GM21825 (cell line): ENCODE measurements around the gene SH3YL1.

Experiments
- ATAC-seq: cut with Tn5 transposase; IDR thresholded peaks from one replicate; pipeline ENCODE4 v1.9.1; 2021; ENCODE audit warnings: mild to moderate bottlenecking, moderate library complexity; ENCODE audit not compliant: unreplicated experiment

The SH3YL1 gene

DNA sequence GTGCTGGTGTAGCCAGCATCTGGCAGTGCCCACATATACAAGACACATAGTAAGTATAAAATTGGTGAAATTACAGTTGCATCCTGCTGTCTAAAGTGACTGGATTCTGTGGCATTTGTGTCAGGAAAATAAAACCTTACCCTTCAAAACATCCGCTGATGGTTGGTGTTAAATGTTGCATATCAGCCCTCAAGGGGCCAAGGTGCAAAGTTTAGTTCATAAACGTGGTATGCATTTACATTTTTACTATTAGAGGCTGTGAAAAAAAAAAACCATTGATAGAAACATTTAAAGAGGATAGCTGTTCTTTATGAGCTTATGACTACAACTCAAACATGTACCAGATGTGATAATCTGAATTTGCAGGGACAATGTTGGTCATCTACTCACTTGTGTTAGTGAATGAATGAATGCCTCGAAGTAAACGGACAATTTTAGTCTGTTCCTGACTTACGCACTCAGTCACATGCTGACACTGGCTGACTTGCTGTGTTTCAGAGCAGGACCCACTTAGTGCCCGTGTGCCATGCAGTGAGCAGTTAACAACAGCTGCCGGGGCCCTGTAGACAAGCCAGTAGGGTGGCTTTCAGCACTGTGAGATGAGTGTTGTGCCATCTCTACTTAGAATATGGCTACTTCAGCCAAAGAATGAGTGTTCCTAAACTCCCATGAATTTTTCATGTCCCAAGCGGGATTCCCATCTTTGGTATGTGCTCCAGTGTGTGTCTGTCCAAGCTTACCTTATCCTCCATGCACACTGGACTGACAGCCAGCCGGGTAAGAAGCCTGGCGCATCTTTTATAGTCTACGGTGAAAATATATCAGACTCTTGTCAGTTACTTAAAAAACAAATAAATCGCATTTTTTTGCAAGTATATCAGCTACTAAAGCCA is 18.8 kb upstream of the SH3YL1 start:
- ATAC-seq, result no peak

DNA sequence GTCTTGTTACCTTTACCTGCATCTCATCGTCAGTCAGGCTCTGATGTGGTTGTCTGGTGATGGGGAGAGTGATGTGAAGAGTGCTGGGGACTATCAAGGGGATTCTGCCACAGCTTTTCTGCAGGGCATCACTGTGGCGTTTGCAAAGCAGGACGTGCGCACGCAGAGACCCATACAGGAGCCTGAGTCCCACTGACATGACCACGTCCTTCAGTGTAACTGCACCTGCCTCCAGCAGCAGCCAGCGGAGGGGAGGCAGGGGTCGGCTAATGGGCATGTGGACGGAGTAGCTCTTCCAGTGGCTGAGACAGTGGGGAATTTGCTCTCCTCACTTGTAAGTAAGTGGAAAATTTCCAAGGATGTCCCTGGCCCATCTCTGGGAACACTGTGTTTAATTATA is 17.5 kb upstream of the SH3YL1 start:
- no peak for ATAC-seq

DNA sequence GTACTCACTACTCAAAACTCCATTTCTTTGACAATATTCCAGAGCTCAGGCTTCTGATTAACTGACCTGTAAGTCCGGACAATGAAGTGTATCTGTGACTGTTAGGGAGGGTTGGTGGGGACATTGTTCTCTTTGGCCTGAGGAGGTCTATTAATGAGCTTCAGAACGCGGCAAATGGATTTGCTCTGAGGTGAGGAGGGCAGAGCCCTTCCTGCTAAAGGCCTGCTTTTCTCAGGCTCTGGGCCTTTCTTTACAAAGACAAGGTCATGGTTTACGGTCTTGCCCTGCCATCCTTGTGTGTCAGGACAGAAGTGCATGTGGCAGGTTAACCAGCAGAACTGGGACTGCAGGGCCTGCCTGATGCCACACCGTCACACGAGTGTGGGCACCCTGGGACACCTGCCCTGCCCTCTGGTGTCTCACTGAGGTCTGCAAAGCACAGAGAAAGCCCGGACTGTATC is 16.8 kb upstream of the SH3YL1 start:
- no peak for ATAC-seq

DNA sequence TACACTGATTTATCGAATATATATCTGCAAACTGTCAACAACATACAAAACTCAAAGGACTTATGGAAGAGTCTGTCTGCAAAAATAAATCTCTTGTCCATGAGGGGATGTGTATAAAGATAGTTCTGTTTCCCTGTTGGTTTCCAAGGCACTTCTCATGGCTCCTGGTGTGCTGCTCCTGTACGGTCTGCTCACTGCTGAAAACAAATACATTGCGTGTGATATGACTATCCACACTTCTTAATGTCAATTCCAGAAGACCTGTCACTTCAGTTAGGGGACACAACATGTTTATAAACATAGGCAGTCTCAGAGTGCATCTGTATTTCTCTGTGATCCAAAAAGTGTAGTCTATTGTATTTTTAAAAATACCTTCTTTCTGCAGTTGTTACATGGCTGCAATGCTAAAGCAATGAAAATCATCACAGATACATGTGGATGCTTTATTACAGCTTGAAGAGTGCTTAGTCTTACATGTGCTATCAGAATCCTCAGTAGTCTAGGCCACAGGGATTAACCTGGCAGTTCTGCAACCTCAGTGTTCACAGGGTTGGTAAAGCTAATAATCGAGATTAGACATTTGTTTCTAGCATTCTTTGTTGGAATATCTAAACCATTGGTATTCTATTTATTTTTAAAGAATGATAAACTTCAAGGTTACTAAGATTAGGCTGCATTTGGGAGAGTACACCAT is 16.3 kb upstream of the SH3YL1 start:
- ATAC-seq, result no peak

DNA sequence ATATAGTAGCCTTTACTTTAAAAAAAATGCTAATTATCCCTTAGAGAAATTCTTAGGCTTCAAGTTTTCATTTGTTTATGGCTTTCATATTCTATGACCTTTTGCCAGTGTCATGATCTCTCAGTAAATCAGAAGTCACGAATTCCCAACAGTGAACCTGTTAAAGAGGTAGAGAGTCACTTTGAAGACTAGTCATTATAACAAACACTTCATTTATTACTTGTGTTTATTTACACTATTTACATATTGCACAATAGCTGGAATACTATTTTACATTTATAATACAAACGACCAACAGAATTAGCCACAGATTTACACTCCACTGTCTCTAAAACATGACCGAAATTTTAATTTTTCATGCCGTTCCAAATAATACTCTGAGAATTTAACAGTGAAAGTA is 15.5 kb upstream of the SH3YL1 start:
- ATAC-seq, result no peak

DNA sequence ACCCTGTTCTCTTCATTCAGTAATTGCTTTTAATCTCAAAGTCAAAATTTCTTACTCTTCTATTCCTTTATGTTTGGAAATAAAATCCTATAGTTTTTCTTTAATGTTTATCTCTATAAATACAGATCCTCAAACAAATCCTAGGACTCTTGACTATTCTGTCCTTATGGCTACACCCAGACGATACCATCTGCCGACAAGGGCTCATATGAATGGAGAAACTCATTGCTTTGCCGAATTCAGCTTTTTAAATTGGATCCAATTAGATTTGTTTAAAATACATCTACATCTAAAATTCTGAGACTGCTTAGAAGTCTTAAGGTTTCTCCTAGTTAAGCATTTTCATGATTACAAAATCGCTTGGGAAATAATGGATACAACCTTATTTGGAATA is 15.1 kb upstream of the SH3YL1 start:
- ATAC-seq, result no peak

DNA sequence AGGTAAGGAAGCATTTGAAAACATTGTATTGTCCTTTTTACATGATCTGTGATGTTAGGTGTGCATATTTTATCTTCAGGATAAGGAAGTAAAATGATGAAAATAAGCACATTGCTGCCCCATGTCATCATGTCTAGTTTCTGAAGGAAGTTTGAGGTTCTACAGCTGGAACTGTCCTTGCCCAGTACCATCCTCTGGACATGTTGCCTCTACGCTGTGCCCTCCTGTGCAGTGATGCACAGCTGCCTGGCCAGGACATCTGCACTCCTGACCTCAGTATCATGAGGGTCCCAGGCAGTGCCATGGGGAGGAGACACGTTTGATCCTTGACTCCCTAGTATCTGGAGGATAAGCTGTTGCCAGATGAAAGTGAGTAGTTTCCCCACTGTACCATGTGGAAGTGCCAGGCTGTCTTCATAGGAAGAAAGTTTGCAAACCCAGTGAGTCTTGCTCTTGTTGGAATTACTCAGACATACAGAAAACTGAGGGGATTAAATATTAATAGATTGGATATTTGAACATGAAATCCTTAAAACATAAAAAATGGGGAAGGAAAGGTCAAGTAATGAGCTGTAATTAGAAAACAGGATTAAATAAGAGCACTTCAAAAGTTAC is 14.6 kb upstream of the SH3YL1 start:
- no peak for ATAC-seq

DNA sequence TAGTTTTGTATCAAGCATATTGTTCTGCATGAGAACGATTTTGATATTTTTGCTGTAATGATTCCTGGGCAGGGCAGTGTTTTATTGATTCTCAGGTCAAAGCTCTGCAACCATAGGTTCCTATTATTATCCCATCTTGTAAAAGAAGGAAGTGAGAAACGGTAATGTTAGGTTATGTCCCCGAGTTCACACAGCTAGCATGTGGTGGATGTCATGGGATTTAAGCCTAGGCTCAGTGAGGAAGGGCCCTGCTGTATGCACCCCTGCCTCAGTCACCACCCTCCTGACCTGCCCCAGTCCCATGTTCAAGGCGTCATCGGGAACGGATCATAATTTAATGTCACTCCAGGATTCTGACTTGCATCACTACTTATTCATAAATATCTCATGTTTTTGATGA is 11.6 kb upstream of the SH3YL1 start:
- peak; percentile 97 for ATAC-seq

DNA sequence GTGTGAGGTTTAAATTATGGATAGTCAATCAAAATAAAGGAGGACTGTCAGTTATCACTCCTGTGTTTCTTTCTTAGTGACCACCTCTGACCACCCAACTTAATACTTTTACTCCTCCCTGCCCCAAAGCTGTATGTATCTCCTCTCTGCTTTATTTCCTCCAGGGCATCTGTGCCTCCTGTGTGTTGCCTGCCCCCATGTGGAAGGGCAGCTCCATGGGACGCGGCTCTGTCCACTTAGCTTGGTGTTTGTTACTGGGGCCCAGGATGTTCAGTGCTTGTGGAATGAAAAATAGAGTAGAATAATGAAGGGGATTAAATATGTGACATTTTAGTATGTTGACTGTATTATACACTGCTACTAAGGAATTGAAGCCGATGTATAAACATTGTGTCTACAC is 10.7 kb upstream of the SH3YL1 start:
- ATAC-seq, result no peak

DNA sequence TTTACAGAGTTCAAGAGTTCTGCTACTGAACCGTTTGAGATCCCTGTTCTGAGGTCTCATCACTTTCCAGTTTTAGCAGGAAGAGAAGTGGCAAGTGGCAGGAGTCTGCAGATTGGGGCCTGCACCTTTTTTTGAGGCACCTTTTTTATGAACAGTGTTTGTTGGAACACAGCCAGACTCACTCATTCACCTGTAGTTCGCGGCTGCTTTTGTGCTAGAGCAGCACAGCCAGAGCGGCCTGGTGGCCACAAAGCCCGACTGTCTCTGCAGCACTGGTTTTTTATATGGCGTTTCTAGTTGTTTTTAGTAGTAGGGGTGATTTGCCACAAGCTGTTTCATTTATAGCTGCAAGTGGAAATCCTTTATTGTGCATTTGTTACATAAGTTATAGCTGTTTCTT is 9.5 kb upstream of the SH3YL1 start:
- no peak for ATAC-seq

DNA sequence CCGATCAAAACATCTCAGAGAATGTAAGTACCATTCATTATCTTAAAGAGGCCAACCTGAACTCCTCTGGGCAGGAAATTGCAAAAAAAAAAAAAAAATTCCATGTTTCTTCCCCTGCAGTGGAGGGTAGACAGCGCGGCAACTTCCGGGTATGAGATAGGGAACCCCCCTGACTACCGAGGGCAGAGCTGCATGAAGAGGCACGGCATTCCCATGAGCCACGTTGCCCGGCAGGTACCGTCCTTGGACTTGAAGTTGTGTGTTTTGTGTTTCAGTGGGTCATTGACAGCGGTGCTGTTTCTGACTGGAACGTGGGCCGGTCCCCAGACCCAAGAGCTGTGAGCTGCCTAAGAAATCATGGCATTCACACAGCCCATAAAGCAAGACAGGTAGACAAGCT is 8.1 kb upstream of the SH3YL1 start:
- no peak for ATAC-seq

DNA sequence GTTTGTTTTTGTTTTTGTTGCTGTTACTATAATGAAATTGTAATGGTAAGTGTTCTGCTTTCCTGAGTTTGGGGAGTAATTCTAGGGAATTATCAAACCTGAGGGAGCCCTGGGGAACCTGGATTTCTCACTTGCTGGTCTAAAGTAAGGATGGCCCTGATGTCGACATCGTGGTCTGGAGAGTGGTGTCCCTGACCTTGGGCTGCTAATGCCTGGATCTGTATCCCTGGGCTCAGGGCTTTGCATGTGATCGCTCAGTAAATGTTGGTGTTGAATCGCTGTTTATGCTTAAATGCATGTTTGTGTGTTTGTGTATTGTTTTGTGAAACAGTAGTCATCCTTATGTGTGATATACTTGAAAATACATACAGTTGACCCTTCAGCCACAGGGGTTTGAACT is 7.0 kb upstream of the SH3YL1 start:
- no peak for ATAC-seq

DNA sequence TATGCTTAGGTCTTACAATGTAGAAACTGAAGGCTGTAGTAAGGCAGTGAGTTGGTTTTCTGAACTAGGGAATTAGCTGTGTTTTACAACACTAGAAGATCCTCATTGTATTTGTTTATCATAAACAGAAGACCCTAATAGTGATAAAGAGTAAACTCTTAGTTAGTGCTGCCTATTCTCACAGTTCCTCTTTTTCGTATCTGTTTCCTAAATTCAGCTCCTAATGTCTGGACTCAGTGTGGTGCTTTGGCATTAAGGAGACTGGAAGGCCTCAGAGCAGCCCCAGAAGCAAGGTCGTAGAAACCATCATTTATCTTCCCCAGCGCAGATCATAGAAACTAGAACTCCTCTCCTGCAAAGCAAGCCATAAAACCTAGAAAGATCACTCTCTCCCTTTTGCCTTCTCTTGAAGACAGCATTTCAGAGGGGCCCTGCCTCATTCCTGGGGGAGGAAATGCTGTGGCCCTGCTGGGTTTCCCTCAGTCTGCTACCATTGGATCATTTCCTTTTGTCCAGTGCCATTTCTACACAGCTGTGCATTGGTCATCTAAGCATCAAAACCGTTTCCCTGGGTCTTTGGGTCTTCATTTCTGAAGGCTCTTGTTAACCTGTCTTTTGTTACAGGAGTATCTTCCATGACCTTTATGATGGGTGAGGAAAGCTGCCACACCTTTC is 5.7 kb upstream of the SH3YL1 start:
- ATAC-seq, result no peak

DNA sequence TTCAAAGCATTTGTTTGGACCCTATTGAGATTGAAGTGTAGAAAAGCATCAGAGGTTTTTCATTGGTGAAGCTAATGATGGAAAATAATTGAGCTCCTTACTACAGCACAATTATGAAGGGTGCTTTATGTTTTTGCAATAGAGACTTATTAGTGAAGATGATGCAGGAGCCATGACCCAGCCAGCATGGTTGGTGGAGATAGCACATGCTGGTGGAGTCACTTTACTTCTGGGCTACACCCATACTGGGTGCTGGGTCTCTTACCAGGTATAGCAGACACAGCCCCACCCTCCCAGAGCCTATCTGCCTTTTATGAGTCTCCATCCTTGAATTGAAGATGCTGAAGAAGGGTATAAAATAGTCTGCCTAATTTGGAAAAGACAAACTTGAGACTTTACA is 4.5 kb upstream of the SH3YL1 start:
- no peak for ATAC-seq

DNA sequence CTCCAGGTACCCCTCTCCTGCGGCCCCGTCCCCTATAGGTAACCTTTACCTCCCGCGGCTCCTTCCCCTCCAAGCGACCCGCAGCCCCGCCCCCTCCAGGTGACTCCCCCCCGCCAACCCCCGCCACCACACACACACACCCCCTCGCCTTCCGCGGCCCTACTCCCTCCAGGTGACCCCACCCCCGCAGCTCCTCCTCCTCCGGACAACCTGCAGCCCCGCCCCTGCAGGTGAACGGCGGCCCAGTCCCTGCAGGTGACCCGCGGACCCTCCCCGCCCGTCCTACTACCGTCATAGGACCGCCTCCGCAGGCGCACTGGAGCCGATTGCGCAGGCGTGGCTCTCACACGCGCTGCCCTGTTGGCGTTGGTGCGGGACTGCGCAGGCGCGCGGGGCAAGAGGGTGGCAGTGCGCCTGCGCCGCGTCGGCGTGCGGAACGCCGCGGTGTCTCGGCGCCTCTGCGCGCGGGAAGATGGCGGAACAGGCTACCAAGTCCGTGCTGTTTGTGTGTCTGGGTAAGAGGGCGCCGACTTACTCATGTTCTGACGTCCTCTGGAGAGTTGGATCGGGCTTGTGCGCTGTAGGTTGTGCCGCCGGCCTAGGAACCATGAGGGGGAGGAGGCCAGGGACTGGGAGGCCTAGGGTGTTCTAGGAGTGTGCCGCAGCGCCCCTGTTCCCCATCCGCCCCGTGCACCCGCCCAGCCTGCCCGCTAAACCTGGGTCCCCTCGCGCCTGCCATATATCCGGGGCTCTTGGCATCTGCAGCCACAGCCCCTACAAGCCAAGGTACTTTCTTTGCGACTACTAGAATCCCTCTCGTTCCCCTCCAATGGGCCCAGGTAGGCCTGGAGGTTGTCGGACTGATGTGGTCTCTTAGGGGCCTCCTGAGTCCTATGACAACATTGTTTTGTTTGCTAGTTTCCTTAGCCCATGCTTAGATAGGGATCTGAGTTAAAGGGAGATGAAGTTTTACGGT is 949 bp upstream of the SH3YL1 start, which contains the start of gene ACP1:
ACP1 (plus strand) TSS at position 455 of the 976 bp plus-strand sequence; CDS start at position 473, 18 bp downstream.
- peak; percentile 92 for ATAC-seq

DNA sequence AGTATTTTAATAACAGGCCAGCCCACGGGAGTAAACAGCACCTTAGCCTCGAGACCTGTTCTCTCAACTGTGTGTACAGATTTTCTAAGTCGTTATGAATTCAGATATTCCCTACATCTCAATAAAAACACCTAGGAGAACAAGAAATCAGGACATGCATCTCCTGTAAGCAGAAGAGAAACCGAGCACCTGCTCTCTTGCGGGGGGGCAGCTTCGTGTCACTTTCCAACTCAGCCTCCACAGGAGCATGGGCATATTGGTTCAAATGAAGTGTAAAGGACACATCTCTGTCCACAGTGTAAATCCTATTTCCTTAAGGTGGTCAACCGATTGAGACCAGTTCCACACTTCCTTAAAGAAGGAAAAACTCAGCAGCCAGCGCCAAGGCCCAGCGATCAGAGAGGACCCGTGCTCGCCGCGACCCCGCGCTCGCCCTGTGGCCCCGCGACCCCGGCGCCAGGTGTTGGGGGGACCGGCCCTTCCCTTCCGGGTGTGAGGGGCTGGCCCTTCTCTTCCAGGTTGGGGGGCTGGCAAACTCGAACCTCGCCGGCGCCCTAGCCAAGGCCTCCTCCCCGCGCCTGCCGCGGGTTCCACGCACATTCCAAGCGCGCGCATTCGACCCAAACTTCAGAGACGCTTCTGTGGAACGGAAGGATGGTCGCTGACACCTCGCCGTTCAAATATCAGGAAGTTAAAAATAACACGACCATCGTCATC is 652 bp downstream of the SH3YL1 start:
- ATAC-seq, result no peak

DNA sequence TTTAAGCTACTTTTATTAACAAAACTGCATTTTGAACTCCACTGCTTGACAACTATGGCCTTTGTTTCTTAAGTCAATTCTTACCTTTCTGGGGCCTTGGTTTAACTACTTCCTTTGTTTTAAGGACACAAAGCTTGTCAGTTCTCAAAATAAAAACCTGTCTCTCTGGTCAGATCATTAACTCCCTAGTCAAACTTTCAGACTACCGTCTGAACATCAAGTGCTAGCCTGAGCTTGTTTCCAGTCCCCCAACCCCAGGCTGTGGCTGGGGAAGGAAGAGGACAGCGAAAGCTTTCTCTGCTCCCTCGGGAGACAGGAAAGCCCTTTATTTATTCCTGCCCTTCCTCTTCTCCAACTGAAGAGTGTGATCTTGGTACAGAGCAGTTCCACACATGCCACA is 1.7 kb downstream of the SH3YL1 start:
- no peak for ATAC-seq

DNA sequence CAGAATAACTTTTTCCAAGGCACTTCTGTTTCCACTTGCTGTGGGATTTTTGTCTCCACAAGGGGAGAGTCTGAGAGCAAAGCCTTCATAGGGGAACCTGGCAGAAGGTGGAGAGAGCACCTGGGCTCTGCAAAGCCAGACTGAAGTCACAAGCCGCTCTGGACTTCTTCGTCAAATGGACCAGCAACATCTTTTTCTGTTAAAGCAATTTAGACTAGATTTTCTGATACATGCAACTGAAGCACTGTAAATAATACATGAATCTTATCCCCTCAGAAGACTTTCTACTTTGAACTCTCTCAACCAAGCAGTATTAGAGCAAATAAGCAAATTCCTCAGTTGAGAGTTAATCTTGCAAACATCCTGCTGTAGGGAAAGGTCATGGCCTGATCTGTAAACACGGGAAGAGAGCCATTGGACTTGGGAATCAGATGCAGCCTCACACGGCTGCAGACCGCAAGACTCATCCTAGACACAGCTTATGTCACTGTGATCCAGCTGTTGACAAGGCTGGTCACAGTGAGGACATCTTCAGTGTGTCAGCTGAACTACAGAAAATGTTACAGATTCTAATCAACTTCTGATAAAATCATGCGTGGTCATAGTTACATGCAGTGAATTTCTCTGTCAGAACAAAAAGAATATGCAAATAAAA is 3.2 kb downstream of the SH3YL1 start:
- no peak for ATAC-seq

DNA sequence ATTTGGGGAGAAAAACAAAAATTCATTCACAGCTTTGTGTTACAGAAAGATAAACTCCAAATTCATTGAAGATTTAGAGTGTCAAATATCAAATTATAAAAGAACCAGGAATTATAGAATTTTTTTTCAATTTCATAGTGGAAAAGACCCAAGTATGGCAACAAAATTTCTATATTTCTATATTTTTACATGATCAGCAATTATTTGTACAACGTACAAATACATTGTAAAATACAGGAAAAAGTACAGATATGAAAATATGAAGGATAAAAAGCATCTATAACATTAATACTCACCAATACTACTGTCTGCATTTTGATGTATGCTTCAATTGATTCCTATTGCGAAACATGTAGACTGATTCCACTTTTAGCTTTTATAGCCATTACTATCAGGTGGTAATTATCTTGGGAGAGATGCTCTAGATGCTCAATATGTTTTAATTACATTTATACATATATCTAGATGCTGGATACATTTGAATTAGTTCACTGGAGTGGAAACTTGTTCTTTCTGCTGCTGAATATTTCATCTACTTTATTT is 4.0 kb downstream of the SH3YL1 start:
- no peak for ATAC-seq
